WTC11 (cell line): ENCODE results near the gene CABCOCO1. TPM values are rescaled to one million over a fixed set of nuclear protein-coding genes. Genes with fewer than 3 reads are reported as not detected.
A peak's percentile ranks its signal among the peaks of the same experiment; 100 is the strongest.

Source experiments
- ATAC-seq: fragments of 200-7000 bp; cut with Tn5 transposase; 2 replicates; pipeline ENCODE4 v1.10.0; 2021; ENCODE audit warnings: mild to moderate bottlenecking, moderate library complexity
- CTCF ChIA-PET: fragments of 300-600 bp; sonication (Branson Sonifier 250); formaldehyde crosslinking; loops from one replicate; lab custom pipeline; 2021; ENCODE audit warnings: antibody characterized with exemption; lab: Charles Lee
- POLR2A ChIA-PET: fragments of 350-600 bp; sonication (Branson Sonifier 250); formaldehyde crosslinking; loops from one replicate; lab custom pipeline; 2021; ENCODE audit warnings: antibody characterized with exemption; lab: Charles Lee
- DNase-seq: peaks from one replicate; pipeline ENCODE4 v3.0.0; 2021; ENCODE audit warnings: low spot score
- H3K27ac Mint-ChIP-seq: 2 replicates; pipeline ENCODE4 v1.8.0; 2021; ENCODE audit warnings: mixed read lengths
- H3K27me3 Mint-ChIP-seq: 2 replicates; pipeline ENCODE4 v1.8.0; 2021; ENCODE audit warnings: low read depth, mild to moderate bottlenecking, moderate library complexity, mixed read lengths
- H3K36me3 Mint-ChIP-seq: 2 replicates; pipeline ENCODE4 v1.8.0; 2021; ENCODE audit warnings: mixed read lengths
- H3K4me1 Mint-ChIP-seq: 2 replicates; pipeline ENCODE4 v1.8.0; 2022; ENCODE audit warnings: mixed read lengths
- H3K4me3 Mint-ChIP-seq: 2 replicates; pipeline ENCODE4 v1.8.0; 2021; ENCODE audit warnings: mild to moderate bottlenecking, moderate library complexity, mixed read lengths
- H3K9me3 Mint-ChIP-seq: 2 replicates; pipeline ENCODE4 v1.8.0; 2021; ENCODE audit warnings: mixed read lengths
- CBFB ChIP-seq: sonication (generic); formaldehyde crosslinking; IDR thresholded peaks from 2 replicates; pipeline ENCODE4 v1.8.1; 2022; ENCODE audit warnings: mild to moderate bottlenecking, low read depth, missing genetic modification reagents
- CREM ChIP-seq: sonication (generic); formaldehyde crosslinking; IDR thresholded peaks from 2 replicates; pipeline ENCODE4 v1.8.1; 2022; ENCODE audit warnings: mild to moderate bottlenecking, missing genetic modification reagents, moderate library complexity
- E2F1 ChIP-seq: sonication (generic); formaldehyde crosslinking; IDR thresholded peaks from 2 replicates; pipeline ENCODE4 v1.8.0; 2022; ENCODE audit warnings: mild to moderate bottlenecking, missing genetic modification reagents
- ERG ChIP-seq: fragments of 250-450 bp; sonication (Bioruptor Pico); IDR thresholded peaks from 2 replicates; pipeline ENCODE4 v1.8.0; 2021; ENCODE audit warnings: mild to moderate bottlenecking
- ESRRA ChIP-seq: sonication (generic); formaldehyde crosslinking; IDR thresholded peaks from 2 replicates; pipeline ENCODE4 v1.8.1; 2022; ENCODE audit warnings: mild to moderate bottlenecking, missing genetic modification reagents, borderline replicate concordance
- HMGA2 ChIP-seq: fragments of 250-450 bp; sonication (Bioruptor Pico); IDR thresholded peaks from 2 replicates; pipeline ENCODE4 v1.4.0; 2021; ENCODE audit warnings: mild to moderate bottlenecking, moderate library complexity
- HMGXB4 ChIP-seq: sonication (generic); formaldehyde crosslinking; IDR thresholded peaks from 2 replicates; pipeline ENCODE4 v1.8.1; 2023; ENCODE audit warnings: mild to moderate bottlenecking, moderate library complexity, missing genetic modification reagents
- IRF2 ChIP-seq: sonication (generic); formaldehyde crosslinking; IDR thresholded peaks from 2 replicates; pipeline ENCODE4 v1.8.0; 2022; ENCODE audit warnings: low read depth, missing genetic modification reagents, borderline replicate concordance
- JAZF1 ChIP-seq: fragments of 250-450 bp; sonication (Bioruptor Pico); IDR thresholded peaks from 2 replicates; pipeline ENCODE4 v1.9.0; 2021; ENCODE audit warnings: moderate library complexity, mild to moderate bottlenecking, inconsistent platforms
- KAT7 ChIP-seq: sonication (generic); formaldehyde crosslinking; IDR thresholded peaks from 2 replicates; pipeline ENCODE4 v1.8.1; 2023; ENCODE audit warnings: missing genetic modification reagents, mild to moderate bottlenecking, borderline replicate concordance
- MXD4 ChIP-seq: fragments of 250-450 bp; sonication (Bioruptor Pico); IDR thresholded peaks from 2 replicates; pipeline ENCODE4 v1.8.0; 2021; ENCODE audit warnings: mild to moderate bottlenecking, moderate library complexity, borderline replicate concordance
- RORB ChIP-seq: fragments of 250-450 bp; sonication (Bioruptor Pico); IDR thresholded peaks from 2 replicates; pipeline ENCODE4 v1.9.0; 2021; ENCODE audit warnings: mild to moderate bottlenecking
- USF1 ChIP-seq: sonication (generic); formaldehyde crosslinking; IDR thresholded peaks from 2 replicates; pipeline ENCODE4 v1.8.0; 2022; ENCODE audit warnings: mild to moderate bottlenecking, missing genetic modification reagents
- ZNF121 ChIP-seq: sonication (generic); formaldehyde crosslinking; IDR thresholded peaks from 2 replicates; pipeline ENCODE4 v1.8.0; 2023; ENCODE audit warnings: missing genetic modification reagents
- ZNF219 ChIP-seq: sonication (generic); formaldehyde crosslinking; IDR thresholded peaks from 2 replicates; pipeline ENCODE4 v1.8.0; 2023; ENCODE audit warnings: missing genetic modification reagents, mild to moderate bottlenecking, borderline replicate concordance
- ZNF232 ChIP-seq: sonication (generic); formaldehyde crosslinking; IDR thresholded peaks from 2 replicates; pipeline ENCODE4 v1.8.0; 2022; ENCODE audit warnings: mild to moderate bottlenecking, missing genetic modification reagents
- ZNF532 ChIP-seq: fragments of 250-450 bp; sonication (Bioruptor Pico); IDR thresholded peaks from 2 replicates; pipeline ENCODE4 v1.9.0; 2021; ENCODE audit warnings: mild to moderate bottlenecking, borderline replicate concordance
- ZNF671 ChIP-seq: fragments of 250-450 bp; sonication (Bioruptor Pico); IDR thresholded peaks from 2 replicates; pipeline ENCODE4 v1.8.0; 2021; ENCODE audit warnings: mild to moderate bottlenecking
- total RNA-seq: library from RNA; stranded (reverse); gene quantifications from 3 replicates; pipeline ENCODE4 v1.2.3, GENCODE V29; 2021
- TF ChIP-seq, protein P1 (sequence below): sonication (generic); formaldehyde crosslinking; IDR thresholded peaks from 2 replicates; pipeline ENCODE4 v1.8.1; 2023; ENCODE audit warnings: mild to moderate bottlenecking, missing genetic modification reagents
- TF ChIP-seq, protein P2 (sequence below): sonication (generic); formaldehyde crosslinking; IDR thresholded peaks from 2 replicates; pipeline ENCODE4 v1.8.0; 2022; ENCODE audit warnings: mild to moderate bottlenecking, missing genetic modification reagents

The CABCOCO1 gene
- total RNA-seq, 1 experiment from 2014 or later = not detected

GRCh38 chr10:61655335-61655851 is 7.3 kb upstream of the CABCOCO1 start (continued):
- TF ChIP-seq ZNF532 = no peak
- TF ChIP-seq ZNF671 (CRISPR knock-in tag) = no peak
- no peak for TF ChIP-seq CBFB
- TF ChIP-seq JAZF1 (CRISPR knock-in tag) = no peak
- no peak for TF ChIP-seq CREM (CRISPR knock-in tag)
- TF ChIP-seq IRF2 = no peak

GRCh38 chr10:61663466-61663865 is 737 bp downstream of the CABCOCO1 start:
- ChIA-PET POLR2A (interaction anchor here (0.8 kb wide), 1 partner anchor 23 kb away, joined by 3 read pairs; no protein-coding TSS in a partner anchor), CTCF (interaction anchor here (0.5 kb wide), 1 partner anchor 1331 kb away, joined by 3 read pairs; no protein-coding TSS in a partner anchor)
- H3K4me1 Mint-ChIP-seq = peaks cover 9% of the 10 kb centered on the region
- TF ChIP-seq E2F1 (CRISPR knock-in tag) (no peak), CBFB (no peak), ESRRA (CRISPR knock-in tag) (no peak), ZNF232 (CRISPR knock-in tag) (no peak), HMGXB4 (no peak), ZNF121 (CRISPR knock-in tag) (no peak), ERG (CRISPR knock-in tag) (no peak), HMGA2 (CRISPR knock-in tag) (no peak), RORB (CRISPR knock-in tag) (no peak), USF1 (CRISPR knock-in tag) (no peak), MXD4 (no peak), ZNF219 (no peak), KAT7 (no peak)
- TF ChIP-seq, protein P1, sequence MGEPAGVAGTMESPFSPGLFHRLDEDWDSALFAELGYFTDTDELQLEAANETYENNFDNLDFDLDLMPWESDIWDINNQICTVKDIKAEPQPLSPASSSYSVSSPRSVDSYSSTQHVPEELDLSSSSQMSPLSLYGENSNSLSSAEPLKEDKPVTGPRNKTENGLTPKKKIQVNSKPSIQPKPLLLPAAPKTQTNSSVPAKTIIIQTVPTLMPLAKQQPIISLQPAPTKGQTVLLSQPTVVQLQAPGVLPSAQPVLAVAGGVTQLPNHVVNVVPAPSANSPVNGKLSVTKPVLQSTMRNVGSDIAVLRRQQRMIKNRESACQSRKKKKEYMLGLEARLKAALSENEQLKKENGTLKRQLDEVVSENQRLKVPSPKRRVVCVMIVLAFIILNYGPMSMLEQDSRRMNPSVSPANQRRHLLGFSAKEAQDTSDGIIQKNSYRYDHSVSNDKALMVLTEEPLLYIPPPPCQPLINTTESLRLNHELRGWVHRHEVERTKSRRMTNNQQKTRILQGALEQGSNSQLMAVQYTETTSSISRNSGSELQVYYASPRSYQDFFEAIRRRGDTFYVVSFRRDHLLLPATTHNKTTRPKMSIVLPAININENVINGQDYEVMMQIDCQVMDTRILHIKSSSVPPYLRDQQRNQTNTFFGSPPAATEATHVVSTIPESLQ (CRISPR knock-in tag) = no peak
- TF ChIP-seq, protein P2, sequence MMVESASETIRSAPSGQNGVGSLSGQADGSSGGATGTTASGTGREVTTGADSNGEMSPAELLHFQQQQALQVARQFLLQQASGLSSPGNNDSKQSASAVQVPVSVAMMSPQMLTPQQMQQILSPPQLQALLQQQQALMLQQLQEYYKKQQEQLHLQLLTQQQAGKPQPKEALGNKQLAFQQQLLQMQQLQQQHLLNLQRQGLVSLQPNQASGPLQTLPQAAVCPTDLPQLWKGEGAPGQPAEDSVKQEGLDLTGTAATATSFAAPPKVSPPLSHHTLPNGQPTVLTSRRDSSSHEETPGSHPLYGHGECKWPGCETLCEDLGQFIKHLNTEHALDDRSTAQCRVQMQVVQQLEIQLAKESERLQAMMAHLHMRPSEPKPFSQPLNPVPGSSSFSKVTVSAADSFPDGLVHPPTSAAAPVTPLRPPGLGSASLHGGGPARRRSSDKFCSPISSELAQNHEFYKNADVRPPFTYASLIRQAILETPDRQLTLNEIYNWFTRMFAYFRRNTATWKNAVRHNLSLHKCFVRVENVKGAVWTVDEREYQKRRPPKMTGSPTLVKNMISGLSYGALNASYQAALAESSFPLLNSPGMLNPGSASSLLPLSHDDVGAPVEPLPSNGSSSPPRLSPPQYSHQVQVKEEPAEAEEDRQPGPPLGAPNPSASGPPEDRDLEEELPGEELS (CRISPR knock-in tag) = no peak
- H3K4me3 Mint-ChIP-seq = peak overlapping the region; percentile 67
- H3K9me3 Mint-ChIP-seq = no peaks in the 10 kb centered on the region
- DNase-seq (no peak), ATAC-seq (no peak)
- H3K27me3 Mint-ChIP-seq = peaks cover 6% of the 10 kb centered on the region; the same call in 1 of the 2 replicates
- H3K27ac Mint-ChIP-seq = no peak overlapping the region
- H3K36me3 Mint-ChIP-seq = no peaks in the 10 kb centered on the region
